GM12878 (cell line): Measurements from ENCODE around the gene CD2. TPM values are rescaled to one million over a fixed set of nuclear protein-coding genes. Genes with fewer than 3 reads are reported as not detected.

Experiments used
- ATAC-seq: fragments of 200-7000 bp; cut with Tn5 transposase; 3 replicates; pipeline ENCODE4 v1.9.1; 2020; ENCODE audit warnings: mild to moderate bottlenecking, moderate library complexity
- BruUV-seq: library from RNA; stranded (reverse); fragments of 400-500 nt; replicated peaks from 2 replicates; lab custom pipeline; 2021; lab: Mats Ljungman, UMichigan
- CTCF ChIA-PET: fragments of 300-600 bp; sonication (Branson Sonifier 250); formaldehyde crosslinking; extraction: SDS; loops from one replicate; lab custom pipeline; 2021; ENCODE audit warnings: inconsistent platforms; lab: Yijun Ruan, JAX
- POLR2A ChIA-PET: fragments of 350-600 bp; formaldehyde crosslinking; extraction: SDS; loops from one replicate; lab custom pipeline; 2021; ENCODE audit warnings: inconsistent platforms; lab: Charles Lee
- RAD21 ChIA-PET: fragments of 300-600 bp; sonication (Branson Sonifier 250); formaldehyde crosslinking; loops from one replicate; lab custom pipeline; 2023; ENCODE audit warnings: antibody characterized with exemption; ENCODE audit not compliant: unreplicated experiment; lab: Charles Lee
- SMC1A ChIA-PET: fragments of 300-600 bp; sonication (Branson Sonifier 250); formaldehyde crosslinking; loops from one replicate; lab custom pipeline; 2023; ENCODE audit not compliant: unreplicated experiment, uncharacterized antibody; lab: Charles Lee
- DNase-seq: peaks from one replicate; pipeline ENCODE4 v3.0.0-alpha.2; 2011; ENCODE audit warnings: low read depth, low spot score
- FAIRE-seq: peaks from 3 replicates; lab custom pipeline; 2011; peaks lifted over from hg19 to GRCh38; lab: Jason Lieb, UNC
- H2AFZ ChIP-seq: 2 replicates; pipeline ENCODE4 v1.6.0; 2011; ENCODE audit warnings: low read depth, low read length, control low read depth; ENCODE audit not compliant: control insufficient read depth
- H3K27ac ChIP-seq: 2 replicates; pipeline ENCODE4 v1.5.1; 2011; ENCODE audit warnings: control low read depth; ENCODE audit not compliant: control insufficient read depth, insufficient read depth
- H3K27me3 ChIP-seq, 2 experiments: replicated peaks in 1 of 2; 2 replicates each; pipeline versions ENCODE4 v1.6.0 to v1.6.1; 2011; ENCODE audit warnings: low read length in 1 of 2; ENCODE audit not compliant: control insufficient read depth in 2 of 2, insufficient read depth in 2 of 2
- H3K36me3 ChIP-seq, 2 experiments: 2 replicates each; pipeline ENCODE4 v1.5.1; 2011; ENCODE audit warnings: low read length in 1 of 2; ENCODE audit not compliant: control insufficient read depth in 2 of 2, insufficient read depth in 2 of 2
- H3K4me1 ChIP-seq: 2 replicates; pipeline ENCODE4 v1.6.1; 2011; ENCODE audit warnings: mild to moderate bottlenecking, low read length, moderate library complexity, mixed read lengths; ENCODE audit not compliant: control insufficient read depth, insufficient read depth
- H3K4me2 ChIP-seq: 2 replicates; pipeline ENCODE4 v1.6.0; 2011; ENCODE audit warnings: control low read depth; ENCODE audit not compliant: control insufficient read depth, insufficient read depth
- H3K4me3 ChIP-seq: fragments of 200-600 bp; sonication (generic); 2 replicates; pipeline ENCODE4 v1.5.1; 2016
- H3K79me2 ChIP-seq: 2 replicates; pipeline ENCODE4 v1.6.0; 2011; ENCODE audit warnings: low read length; ENCODE audit not compliant: control insufficient read depth, insufficient read depth
- H3K9ac ChIP-seq: 2 replicates; pipeline ENCODE4 v1.8.0; 2011; ENCODE audit warnings: low read length, control low read depth, mixed read lengths; ENCODE audit not compliant: control insufficient read depth, insufficient read depth
- H3K9me3 ChIP-seq: replicated peaks from 3 replicates; pipeline ENCODE4 v1.5.1; 2011; ENCODE audit warnings: mild to moderate bottlenecking, low read length; ENCODE audit not compliant: control insufficient read depth, insufficient read depth
- H4K20me1 ChIP-seq: 2 replicates; pipeline ENCODE4 v1.6.0; 2011; ENCODE audit not compliant: control insufficient read depth, insufficient read depth
- BCL3 ChIP-seq: IDR thresholded peaks from 2 replicates; pipeline ENCODE4 v1.6.1; 2011; ENCODE audit warnings: borderline replicate concordance, low read depth, mild to moderate bottlenecking, moderate library complexity, low read length; ENCODE audit not compliant: insufficient read depth, poor library complexity, severe bottlenecking
- BMI1 ChIP-seq: fragments of 450-650 bp; IDR thresholded peaks from 2 replicates; pipeline ENCODE4 v1.6.1; 2016; ENCODE audit warnings: mild to moderate bottlenecking, moderate library complexity, borderline replicate concordance
- CHD2 ChIP-seq: IDR thresholded peaks from 2 replicates; pipeline ENCODE4 v1.6.1; 2011; ENCODE audit warnings: low read depth, low read length, improper control_type of control experiment, borderline replicate concordance
- FOXM1 ChIP-seq: IDR thresholded peaks from 2 replicates; pipeline ENCODE4 v1.6.1; 2012; ENCODE audit warnings: low read depth, mild to moderate bottlenecking, inconsistent platforms, low read length, moderate library complexity
- IKZF1 ChIP-seq: fragments of 450-650 bp; conservative IDR thresholded peaks from 2 replicates; pipeline ENCODE4 v1.6.1; 2017; ENCODE audit warnings: antibody characterized with exemption, mild to moderate bottlenecking
- MTA2 ChIP-seq: fragments of 450-650 bp; IDR thresholded peaks from 2 replicates; pipeline ENCODE4 v1.6.1; 2016; ENCODE audit warnings: low read depth, mild to moderate bottlenecking, moderate library complexity
- NBN ChIP-seq: fragments of 450-650 bp; IDR thresholded peaks from 2 replicates; pipeline ENCODE4 v1.6.1; 2016
- RAD51 ChIP-seq: fragments of 450-650 bp; IDR thresholded peaks from 2 replicates; pipeline ENCODE4 v1.6.1; 2016; ENCODE audit warnings: moderate library complexity, mild to moderate bottlenecking, inconsistent platforms
- RB1 ChIP-seq: fragments of 450-650 bp; formaldehyde crosslinking; IDR thresholded peaks from 2 replicates; pipeline ENCODE4 v1.6.1; 2017; ENCODE audit warnings: mild to moderate bottlenecking, borderline replicate concordance
- SUPT20H ChIP-seq: IDR thresholded peaks from 2 replicates; pipeline ENCODE4 v1.6.1; 2011; ENCODE audit warnings: low read depth, mild to moderate bottlenecking, low read length, moderate library complexity, borderline replicate concordance; ENCODE audit not compliant: control insufficient read depth
- WGBS: methylation state at CpG from one replicate; pipeline ENCODE4 v1.1.6; 2016; ENCODE audit warnings: low lambda C conversion rate; ENCODE audit not compliant: insufficient replicate concordance, insufficient coverage; ENCODE audit errors: missing lambda C conversion rate; 5-methylcytosine and 5-hydroxymethylcytosine counted together
- in situ Hi-C: fragments of 300-500 bp; cut with MboI; formaldehyde crosslinking; loops from 9 replicates; pipeline ENCODE4 v1.14.3; 2018; ENCODE audit warnings: mixed read lengths
- intact Hi-C: fragments of 100-400 bp; cut with micrococcal nuclease; formaldehyde crosslinking; loops from one replicate; pipeline ENCODE4 v1.14.2; 2022; ENCODE audit not compliant: unreplicated experiment
- polyA plus RNA-seq, 11 experiments: library from polyadenylated mRNA; depleted of rRNA in 4 of 11; unstranded in 6 of 11; stranded (reverse) in 5 of 11; fragments of >200 nt; fragmentation: Nextera tagmentation in 4 of 11; fragmentation: Illumina TruSeq in 1 of 11; extraction: Ambion mirVana in 4 of 11; extraction: Trizol in 1 of 11; gene quantifications; 1 replicate in 1 of 11; 2 replicates in 10 of 11; pipeline versions ENCODE4 v1.2.1 to v1.2.3, GENCODE V29; 2011 to 2016; ENCODE audit warnings: inconsistent platforms in 2 of 11, missing spikeins in 2 of 11, low read depth in 1 of 11
- total RNA-seq, 4 experiments: library from RNA; depleted of rRNA in 3 of 4; stranded (reverse); fragments of >200 nt in 3 of 4; fragmentation: Illumina TruSeq in 1 of 4; extraction: Trizol in 1 of 4; gene quantifications; 2 replicates each; pipeline versions ENCODE4 v1.2.1 to v1.2.3, GENCODE V29; 2013 to 2021
- TF ChIP-seq, protein P1 (sequence below): fragments of 450-650 bp; IDR thresholded peaks from 2 replicates; pipeline ENCODE4 v1.6.1; 2017; ENCODE audit warnings: mild to moderate bottlenecking, low read depth, inconsistent platforms; ENCODE audit not compliant: poor library complexity, severe bottlenecking
- TF ChIP-seq, protein P2 (sequence below): fragments of 450-650 bp; formaldehyde crosslinking; IDR thresholded peaks from 2 replicates; pipeline ENCODE4 v1.5.0; 2022; ENCODE audit warnings: mild to moderate bottlenecking, missing genetic modification characterization
- TF ChIP-seq, protein P3 (sequence below): fragments of 150-350 bp; IDR thresholded peaks from 2 replicates; pipeline ENCODE4 v1.6.1; 2016; ENCODE audit warnings: low read depth, low read length

Gene CD2
- total and polyA plus RNA-seq, 10 of the 15 experiments (the other 5 are each of a cell fraction or from before 2014, with no cell fraction given), result 0.15 to 4.3 (median 2.8) TPM

DNA sequence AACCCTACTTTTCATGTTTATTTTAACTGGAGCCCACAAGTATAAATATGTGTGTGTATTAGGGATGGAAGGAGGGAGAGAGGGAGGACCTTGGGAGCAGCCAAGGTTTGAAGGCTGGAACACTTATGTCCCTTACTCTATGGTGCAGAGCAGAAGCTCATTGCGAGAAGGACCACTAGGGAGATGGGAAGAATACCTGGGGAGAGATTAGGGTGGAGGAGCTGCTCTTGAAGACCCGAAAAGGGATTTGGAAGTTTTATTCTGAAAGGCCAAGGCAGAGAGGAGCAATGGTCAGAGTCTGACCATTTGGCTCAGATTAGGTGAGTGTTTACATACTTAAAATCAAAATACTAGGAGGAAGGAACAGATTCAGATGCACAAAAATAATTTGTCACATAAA is 8.1 kb downstream of the CD2 start:
- H3K4me2 ChIP-seq, result no peak overlapping the region
- ChIA-PET CTCF (interaction anchor here (1.2 to 12.8 kb wide), 4 partner anchors 9 to 119 kb away, joined by 3 to 120 read pairs (median 18); partner anchors contain the start of gene CD2), SMC1A (interaction anchor here (0.9 to 14.5 kb wide), 7 partner anchors 10 to 120 kb away, joined by 3 to 224 read pairs (median 10); no protein-coding TSS in a partner anchor), RAD21 (interaction anchor here (0.6 to 12.0 kb wide), 2 partner anchors 23 to 197 kb away, joined by 3 to 176 read pairs; no protein-coding TSS in a partner anchor), POLR2A (interaction anchor here (1.1 to 3.5 kb wide), 3 partner anchors 9 to 24 kb away, joined by 4 to 19 read pairs (median 5); no protein-coding TSS in a partner anchor)
- 61% methylated on average over 2 of the region's 2 CpGs for WGBS
- H3K9ac ChIP-seq, result no peak overlapping the region
- no peaks in the 10 kb centered on the region for H3K79me2 ChIP-seq
- no peak overlapping the region for H3K4me3 ChIP-seq
- FAIRE-seq, result no peak
- DNase-seq, result no peak
- intact Hi-C loops (no loop called here), in situ Hi-C loops (no loop called here)
- no peaks in the 10 kb centered on the region for H3K36me3 ChIP-seq
- no peak for ATAC-seq
- no peaks in the 10 kb centered on the region; a peak in 1 of 4 replicates for H3K27me3 ChIP-seq
- no peaks in the 10 kb centered on the region for H4K20me1 ChIP-seq
- H3K27ac ChIP-seq, result no peak overlapping the region
- H3K9me3 ChIP-seq, result no peaks in the 10 kb centered on the region
- peaks cover 7% of the 10 kb centered on the region for H3K4me1 ChIP-seq
- no TSS peak for BruUV-seq
- no peak overlapping the region for H2AFZ ChIP-seq
- TF ChIP-seq, protein P1, sequence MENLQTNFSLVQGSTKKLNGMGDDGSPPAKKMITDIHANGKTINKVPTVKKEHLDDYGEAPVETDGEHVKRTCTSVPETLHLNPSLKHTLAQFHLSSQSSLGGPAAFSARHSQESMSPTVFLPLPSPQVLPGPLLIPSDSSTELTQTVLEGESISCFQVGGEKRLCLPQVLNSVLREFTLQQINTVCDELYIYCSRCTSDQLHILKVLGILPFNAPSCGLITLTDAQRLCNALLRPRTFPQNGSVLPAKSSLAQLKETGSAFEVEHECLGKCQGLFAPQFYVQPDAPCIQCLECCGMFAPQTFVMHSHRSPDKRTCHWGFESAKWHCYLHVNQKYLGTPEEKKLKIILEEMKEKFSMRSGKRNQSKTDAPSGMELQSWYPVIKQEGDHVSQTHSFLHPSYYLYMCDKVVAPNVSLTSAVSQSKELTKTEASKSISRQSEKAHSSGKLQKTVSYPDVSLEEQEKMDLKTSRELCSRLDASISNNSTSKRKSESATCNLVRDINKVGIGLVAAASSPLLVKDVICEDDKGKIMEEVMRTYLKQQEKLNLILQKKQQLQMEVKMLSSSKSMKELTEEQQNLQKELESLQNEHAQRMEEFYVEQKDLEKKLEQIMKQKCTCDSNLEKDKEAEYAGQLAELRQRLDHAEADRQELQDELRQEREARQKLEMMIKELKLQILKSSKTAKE, result no peak
- no peak for TF ChIP-seq BMI1
- TF ChIP-seq IKZF1, result no peak
- no peak for TF ChIP-seq MTA2
- TF ChIP-seq RB1, result no peak
- TF ChIP-seq BCL3, result no peak
- TF ChIP-seq, protein P2, sequence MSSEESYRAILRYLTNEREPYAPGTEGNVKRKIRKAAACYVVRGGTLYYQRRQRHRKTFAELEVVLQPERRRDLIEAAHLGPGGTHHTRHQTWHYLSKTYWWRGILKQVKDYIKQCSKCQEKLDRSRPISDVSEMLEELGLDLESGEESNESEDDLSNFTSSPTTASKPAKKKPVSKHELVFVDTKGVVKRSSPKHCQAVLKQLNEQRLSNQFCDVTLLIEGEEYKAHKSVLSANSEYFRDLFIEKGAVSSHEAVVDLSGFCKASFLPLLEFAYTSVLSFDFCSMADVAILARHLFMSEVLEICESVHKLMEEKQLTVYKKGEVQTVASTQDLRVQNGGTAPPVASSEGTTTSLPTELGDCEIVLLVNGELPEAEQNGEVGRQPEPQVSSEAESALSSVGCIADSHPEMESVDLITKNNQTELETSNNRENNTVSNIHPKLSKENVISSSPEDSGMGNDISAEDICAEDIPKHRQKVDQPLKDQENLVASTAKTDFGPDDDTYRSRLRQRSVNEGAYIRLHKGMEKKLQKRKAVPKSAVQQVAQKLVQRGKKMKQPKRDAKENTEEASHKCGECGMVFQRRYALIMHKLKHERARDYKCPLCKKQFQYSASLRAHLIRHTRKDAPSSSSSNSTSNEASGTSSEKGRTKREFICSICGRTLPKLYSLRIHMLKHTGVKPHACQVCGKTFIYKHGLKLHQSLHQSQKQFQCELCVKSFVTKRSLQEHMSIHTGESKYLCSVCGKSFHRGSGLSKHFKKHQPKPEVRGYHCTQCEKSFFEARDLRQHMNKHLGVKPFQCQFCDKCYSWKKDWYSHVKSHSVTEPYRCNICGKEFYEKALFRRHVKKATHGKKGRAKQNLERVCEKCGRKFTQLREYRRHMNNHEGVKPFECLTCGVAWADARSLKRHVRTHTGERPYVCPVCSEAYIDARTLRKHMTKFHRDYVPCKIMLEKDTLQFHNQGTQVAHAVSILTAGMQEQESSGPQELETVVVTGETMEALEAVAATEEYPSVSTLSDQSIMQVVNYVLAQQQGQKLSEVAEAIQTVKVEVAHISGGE (CRISPR knock-in tag), result no peak
- no peak for TF ChIP-seq SUPT20H
- no peak for TF ChIP-seq CHD2
- no peak for TF ChIP-seq NBN
- TF ChIP-seq RAD51, result no peak
- TF ChIP-seq, protein P3, sequence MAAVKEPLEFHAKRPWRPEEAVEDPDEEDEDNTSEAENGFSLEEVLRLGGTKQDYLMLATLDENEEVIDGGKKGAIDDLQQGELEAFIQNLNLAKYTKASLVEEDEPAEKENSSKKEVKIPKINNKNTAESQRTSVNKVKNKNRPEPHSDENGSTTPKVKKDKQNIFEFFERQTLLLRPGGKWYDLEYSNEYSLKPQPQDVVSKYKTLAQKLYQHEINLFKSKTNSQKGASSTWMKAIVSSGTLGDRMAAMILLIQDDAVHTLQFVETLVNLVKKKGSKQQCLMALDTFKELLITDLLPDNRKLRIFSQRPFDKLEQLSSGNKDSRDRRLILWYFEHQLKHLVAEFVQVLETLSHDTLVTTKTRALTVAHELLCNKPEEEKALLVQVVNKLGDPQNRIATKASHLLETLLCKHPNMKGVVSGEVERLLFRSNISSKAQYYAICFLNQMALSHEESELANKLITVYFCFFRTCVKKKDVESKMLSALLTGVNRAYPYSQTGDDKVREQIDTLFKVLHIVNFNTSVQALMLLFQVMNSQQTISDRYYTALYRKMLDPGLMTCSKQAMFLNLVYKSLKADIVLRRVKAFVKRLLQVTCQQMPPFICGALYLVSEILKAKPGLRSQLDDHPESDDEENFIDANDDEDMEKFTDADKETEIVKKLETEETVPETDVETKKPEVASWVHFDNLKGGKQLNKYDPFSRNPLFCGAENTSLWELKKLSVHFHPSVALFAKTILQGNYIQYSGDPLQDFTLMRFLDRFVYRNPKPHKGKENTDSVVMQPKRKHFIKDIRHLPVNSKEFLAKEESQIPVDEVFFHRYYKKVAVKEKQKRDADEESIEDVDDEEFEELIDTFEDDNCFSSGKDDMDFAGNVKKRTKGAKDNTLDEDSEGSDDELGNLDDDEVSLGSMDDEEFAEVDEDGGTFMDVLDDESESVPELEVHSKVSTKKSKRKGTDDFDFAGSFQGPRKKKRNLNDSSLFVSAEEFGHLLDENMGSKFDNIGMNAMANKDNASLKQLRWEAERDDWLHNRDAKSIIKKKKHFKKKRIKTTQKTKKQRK, result no peak
- TF ChIP-seq FOXM1, result no peak
